Vagina (tissue), 2 donors: ENCODE results near the gene DTD2.
A peak's percentile ranks its signal among the peaks of the same experiment; 100 is the strongest.

Experiments used
- CTCF ChIP-seq, 3 experiments: fragments of 450-650 bp in 2 of 3; fragments of 200-600 bp in 1 of 3; sonication (generic) in 1 of 3; IDR thresholded peaks; one replicate each; pipeline ENCODE4 v1.5.1; 2017 to 2019; ENCODE audit warnings: antibody characterized with exemption in 3 of 3, mild to moderate bottlenecking in 2 of 3, moderate library complexity in 2 of 3
- POLR2A ChIP-seq, 2 donors: fragments of 450-650 bp; IDR thresholded peaks; one replicate each; pipeline ENCODE4 v1.6.1; 2017; ENCODE audit warnings: antibody characterized with exemption in 2 of 2, mild to moderate bottlenecking in 2 of 2, moderate library complexity in 2 of 2
- POLR2AphosphoS5 ChIP-seq, 2 donors: sonication (generic); formaldehyde crosslinking; IDR thresholded peaks; one replicate each; pipeline ENCODE4 v1.9.0; 2017; ENCODE audit warnings: antibody characterized with exemption in 2 of 2, mild to moderate bottlenecking in 2 of 2, low read depth in 1 of 2; ENCODE audit not compliant: insufficient read depth in 1 of 2

DNA sequence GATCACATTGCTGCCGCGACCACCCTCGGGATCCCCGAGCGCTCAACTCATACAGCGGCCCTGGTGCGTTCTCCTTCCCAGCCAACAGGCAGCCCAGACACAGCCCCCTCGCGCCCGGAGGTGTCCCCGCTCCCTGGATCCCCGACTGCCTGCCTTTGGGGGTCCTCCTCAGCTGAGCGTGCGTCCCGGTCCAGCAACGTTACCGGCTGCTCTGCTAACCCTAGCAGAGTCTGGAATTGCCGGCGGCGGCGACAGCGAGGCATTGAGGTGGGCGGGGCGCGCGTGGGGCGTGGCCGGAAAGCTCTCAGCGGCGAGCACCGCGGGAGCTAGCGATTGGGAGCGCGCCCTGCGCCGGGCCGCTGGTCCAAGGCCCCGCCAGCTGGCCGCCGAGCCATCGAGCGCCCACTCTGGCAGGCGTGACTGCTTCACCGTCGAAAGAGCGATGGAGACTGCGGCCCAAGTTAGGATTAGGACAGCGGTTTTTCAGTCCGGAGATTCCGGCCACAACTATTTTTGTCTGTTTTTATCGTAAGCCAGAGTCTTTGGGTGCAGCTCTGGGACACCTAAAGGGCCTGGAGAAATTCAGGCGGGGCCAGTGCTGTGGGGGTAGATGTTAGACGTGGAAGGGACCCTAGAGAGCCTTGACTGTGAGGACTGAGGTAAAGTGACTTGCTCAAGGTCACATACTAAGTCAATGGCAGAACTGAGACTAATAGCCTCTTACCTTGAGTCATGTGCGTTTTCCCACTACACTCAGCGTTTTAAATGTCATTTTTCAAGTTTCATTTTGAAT lies 36.8 kb downstream of the DTD2 start, which contains the start of gene HEATR5A:
- TF ChIP-seq CTCF (IDR thresholded peaks at IDR 0.05) = peak in 1 of 3 experiments; percentile 35
- TF ChIP-seq POLR2A (IDR thresholded peaks at IDR 0.05) = peak in 1 of 2 donors; percentile 97
- peak in 1 of 2 donors; percentile 97 for TF ChIP-seq POLR2AphosphoS5 (IDR thresholded peaks at IDR 0.05; ENCODE audit: insufficient read depth in 1 of 2, low read depth in 1 of 2)
